ENCODE measurements around the gene PDLIM1.

PDLIM1 gene

DNA sequence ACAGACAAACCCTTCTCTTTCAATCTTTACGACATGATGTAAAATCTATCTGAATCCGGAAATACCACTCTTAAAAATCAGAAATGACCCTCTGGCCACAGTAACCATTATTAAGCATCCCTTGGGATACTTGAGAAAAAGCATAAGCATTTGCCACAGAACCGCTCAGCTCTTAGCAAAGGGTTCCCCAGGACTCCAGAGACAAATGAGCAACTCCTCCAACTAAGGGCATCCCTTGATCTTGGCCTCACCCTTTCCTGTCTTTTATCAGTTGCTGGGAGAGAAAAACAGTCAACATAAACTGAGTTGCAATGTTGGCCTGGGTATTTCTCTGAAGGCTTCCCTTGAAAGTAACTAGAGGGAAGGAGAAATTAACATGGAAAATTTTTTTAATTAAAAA is 3.5 kb downstream of the PDLIM1 start:
- no peak for DNase-seq

DNA sequence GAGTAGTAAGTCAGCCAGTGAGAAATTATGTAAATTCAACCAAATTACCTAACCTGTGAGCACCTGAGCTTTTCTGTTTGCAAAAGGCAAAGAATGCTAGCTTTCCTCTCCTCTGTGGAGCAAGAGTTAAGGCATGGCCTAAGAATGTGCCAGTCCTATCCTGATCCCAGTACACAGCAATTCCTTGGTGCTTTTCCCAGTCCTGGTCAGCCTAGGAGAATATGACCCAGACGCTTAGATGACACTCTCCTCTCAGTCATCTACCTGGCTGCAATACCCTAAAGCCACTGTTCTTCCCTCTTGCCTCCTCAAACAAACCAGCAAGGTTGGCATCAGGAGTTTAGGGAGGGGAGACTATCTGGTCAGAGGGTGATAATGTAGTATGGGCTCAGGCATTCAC is 4.1 kb downstream of the PDLIM1 start:
- no peak for DNase-seq

DNA sequence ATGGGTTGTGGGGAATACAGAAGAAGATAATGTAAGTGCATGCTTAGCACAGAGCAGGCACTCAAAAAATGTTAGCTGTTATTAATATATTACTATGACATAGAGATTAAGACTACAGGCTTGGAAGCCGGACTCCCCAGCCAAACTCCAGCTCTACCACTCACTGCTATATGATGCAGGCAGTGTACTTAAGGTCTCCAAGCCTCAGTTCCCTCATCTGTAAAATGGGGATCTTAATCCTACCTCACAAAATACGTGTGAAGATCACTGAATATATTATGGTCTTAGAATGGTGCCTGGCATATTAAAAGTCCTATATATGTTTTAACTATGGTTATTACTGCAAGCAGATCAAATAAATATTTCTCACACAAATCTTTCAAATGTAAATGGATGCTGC is 5.2 kb downstream of the PDLIM1 start:
- no peak for DNase-seq

DNA sequence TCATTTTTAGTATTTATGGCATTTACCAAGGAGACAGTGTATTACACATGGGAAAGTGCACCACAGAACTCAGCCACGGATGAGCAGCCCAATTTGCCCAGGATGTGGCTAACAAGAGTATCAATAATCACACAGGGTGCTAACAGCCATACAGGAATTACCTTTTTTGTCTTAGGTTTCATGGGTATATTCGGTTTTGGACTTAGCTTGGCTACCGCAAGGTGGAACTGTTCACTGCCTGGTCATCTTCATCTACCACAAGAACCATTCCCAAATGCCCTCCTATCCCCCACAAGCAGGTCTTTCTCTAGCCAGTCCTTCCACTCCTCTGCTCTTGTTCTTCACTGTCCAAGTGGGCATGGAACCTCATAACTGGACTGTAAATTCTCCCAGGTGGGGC is 6.0 kb downstream of the PDLIM1 start:
- no peak for DNase-seq

DNA sequence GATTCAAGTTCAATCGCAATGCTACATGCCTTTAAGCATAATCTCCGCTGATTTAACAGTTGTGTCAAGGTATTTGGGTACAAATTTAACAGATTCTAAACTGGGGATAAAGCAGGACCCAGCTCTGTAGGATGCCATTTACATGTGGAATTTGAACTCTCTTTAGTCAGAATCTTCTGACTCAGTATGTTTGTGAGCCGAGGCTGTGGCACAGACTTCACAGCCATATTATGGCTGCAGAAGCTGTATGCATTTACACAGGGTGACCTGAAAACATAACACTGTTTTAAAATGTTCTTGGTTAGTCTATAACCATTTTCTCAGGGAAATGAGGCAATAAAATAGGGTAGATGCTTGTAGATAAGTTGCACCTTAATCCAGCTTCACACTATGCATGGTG is 8.7 kb downstream of the PDLIM1 start:
- DNase-seq: no peak

DNA sequence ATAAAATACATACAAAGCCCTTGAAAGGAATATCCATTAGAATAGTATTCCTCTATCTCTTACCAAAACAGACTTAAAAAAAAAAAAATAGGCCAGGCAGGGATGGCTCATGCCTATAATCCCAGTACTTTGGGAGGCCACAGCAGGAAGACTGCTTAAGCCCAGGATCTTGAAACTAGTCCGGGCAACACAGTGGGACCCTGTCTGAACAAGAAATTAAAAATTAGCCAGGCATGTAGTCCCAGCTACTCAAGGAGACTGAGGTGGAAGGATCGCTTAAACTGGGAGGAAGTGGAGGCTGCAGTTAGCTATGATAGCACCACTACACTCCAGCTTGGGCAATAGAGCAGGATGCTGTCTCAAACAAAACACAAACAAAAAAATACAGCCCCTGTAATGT is 9.6 kb downstream of the PDLIM1 start:
- no peak for DNase-seq

DNA sequence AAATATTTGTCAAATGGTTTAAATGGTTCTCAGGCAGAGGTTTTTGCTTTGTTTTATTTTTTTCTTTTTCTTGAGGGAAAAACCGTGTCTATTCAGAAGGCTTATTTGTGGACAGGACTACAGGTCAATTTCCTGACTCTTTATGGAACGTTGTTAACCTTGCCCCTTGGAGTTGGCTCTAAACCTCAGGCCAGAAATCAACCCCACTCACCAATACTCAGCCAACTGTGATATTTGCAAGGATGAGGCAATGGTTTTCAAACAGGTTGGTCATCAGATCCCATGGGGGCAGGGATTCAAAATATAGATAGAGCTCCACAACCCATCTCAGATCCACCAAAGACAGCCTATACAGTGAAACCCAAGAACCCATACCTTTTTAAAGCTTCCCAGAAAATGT is 10.2 kb downstream of the PDLIM1 start:
- no peak for DNase-seq

DNA sequence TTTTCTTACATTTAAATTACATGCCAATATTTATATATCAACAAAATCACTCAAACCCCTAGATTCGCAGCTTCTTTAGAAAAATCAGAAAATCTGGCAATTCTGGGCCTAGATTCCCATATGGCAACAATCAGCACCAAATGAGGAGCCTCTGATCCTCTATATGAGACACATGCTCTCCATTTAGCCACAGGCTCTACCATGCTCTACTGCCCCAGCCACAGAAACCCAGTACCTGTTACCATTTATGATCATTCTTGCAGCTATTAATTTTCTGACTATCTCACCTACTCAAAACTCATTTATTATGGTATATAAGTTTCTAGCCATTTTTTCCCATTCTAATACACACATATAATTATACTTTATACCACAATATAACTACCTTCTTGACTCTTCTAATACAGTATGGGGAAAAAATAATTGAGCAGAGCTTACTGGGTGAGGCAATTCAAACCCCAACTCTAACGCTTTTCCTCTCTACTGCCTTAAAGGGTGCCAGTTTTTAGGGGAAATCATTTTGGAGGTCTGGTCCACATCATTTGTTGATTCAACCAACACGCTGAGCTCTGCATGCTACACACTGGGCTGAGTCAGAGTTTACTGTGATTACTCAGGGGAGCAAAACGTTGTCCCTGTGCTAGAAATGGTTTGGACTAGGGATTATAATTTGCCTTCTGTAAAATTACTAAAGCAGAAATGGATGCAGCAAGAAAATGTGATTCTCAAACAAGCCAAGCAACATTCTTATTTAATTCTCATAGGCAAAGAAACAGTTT is 11.6 kb downstream of the PDLIM1 start:
- no peak for DNase-seq

DNA sequence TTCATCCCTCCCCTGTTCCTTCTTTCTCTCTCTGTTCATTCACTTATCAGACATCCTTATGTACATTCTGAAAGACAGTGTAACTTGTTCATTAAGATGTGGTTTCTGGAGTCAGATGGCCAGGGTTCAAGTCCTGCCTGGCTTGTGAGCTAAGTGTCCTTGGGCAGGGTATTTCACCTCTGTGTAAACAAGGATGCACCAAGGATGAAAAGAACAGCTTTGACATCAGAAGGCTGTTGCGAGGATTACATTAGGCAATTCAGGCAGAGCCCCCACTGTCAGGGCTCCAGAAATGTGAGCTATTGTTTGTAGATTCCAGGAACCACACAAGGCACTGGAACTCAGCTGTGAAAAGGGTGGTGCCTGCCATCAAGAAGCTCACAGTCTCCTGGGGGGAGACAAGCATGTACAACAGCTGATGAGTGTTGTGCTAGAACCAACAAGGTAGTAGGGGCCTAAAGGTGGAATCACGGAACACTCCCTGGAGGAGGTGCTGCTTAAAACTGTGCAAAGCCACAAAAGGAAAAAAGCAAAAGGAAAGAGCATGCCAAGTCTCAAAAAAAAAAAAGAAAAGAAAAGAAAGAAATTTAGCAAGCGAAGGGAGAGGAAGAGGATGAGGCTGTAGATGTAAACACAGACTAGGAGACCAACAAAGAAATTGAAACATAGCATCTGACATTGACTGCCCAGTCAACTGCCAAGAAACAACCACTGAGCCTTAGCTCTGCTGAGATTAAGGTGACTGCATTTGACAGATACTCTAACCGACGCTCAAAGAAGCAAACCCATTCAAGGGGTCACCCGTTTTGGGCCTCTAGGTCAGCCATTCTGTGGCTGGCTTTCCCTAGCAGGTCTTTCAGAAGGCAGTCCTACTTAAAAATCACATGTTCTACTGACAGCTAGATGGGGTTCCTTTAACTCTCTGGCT is 12.5 kb downstream of the PDLIM1 start:
- no peak for DNase-seq

DNA sequence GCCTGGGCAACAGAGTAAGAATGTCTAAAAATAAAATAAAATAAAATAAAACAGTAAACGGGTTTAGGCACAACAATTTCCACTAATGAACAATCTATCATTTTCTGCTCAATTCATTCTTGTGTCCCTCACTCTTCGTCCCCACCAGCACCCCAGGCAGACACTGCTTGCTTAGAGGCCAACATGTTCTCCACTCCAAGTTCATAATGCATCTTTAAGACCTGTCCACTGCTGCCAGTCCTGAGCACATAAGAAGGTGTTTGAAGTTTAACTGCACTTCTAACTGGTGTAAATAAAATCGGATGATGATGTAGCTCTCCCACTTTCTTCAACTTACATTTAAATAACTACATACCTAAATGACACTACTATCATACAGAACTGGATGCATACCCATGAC is 13.2 kb downstream of the PDLIM1 start:
- no peak for DNase-seq

DNA sequence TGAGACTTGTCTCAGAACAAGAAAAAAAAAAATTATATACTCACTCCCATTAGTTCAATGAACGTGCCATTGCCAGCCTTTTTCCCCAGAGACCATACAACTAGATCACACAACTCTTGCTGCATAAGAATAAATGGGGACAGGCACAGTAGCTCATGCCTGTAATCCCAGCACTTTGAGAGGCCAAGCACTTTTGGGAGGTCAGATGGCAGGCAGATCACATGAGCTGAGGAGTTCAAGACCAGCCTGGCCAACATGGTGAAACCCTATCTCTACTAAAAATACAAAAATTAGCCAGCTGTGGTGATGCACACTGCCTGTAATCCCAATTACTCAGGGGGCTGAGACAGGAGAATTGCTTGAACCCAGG is 13.6 kb downstream of the PDLIM1 start:
- DNase-seq: no peak

DNA sequence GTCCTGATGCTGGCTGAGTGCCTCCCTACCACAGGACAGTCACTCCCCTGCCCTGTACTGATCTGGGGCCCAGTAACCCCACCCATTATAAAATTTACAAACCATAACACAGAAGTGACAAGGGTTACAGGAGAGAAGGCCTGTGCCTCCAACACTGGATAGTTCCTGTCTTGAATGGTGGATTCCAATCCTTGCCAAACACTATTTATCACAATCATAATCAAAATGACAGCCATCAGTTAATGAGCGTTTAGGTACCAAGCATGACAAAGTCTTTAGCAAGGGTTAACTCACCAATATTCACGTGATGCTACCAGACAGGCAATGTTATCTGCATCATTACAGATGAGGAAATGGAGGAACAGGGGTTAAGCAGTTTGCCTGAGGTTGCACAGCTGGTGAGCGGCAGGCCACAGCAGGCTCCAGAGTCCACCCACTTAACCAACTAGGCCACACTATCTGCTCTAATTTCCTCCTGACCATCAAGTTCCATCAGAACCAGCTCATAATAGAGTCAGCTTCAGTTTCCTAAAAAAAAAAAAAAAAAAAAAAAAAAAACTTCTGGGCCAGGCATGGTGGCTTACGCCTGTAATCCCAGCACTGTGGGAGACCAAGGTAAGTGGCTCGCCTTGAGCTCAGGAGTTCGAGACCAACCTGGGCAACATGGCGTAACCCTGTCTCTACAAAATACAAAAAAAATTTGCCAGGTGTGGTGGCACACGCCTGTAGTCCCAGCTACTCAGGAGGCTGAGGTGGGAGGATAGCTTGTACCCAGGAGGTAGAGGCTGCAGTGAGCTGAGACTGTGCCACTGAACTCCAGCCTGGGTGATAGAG is 14.2 kb downstream of the PDLIM1 start:
- no peak for DNase-seq

DNA sequence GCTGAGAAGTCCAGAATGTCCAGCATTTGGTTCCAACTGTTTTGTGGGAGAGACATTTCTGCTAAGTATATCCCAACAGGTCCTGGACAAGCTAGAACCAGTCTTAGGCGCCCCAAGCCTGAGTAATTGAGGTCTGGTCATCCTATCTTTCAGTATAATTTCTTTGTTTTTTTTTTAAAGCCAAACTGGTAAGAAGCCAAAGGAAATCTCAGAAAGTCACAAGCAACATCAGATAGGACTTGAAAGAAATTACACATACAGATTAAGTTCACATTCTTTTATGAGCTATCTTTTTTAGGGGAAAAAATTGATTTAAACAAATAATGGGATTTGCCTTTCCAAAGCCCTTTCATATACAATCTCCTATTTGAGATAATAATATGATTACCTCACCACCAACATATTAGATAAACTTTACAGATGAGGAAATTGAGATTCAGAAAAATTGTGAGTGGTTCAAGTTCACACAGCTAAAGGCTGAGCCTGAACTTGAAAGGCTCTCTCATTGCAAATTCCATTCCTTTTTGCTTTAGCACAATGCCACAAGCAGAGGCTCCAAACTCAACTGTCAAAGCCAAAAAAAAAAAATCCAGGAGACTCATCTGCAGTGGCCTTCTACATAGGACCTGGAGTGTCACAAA is 15.0 kb downstream of the PDLIM1 start:
- no peak for DNase-seq

DNA sequence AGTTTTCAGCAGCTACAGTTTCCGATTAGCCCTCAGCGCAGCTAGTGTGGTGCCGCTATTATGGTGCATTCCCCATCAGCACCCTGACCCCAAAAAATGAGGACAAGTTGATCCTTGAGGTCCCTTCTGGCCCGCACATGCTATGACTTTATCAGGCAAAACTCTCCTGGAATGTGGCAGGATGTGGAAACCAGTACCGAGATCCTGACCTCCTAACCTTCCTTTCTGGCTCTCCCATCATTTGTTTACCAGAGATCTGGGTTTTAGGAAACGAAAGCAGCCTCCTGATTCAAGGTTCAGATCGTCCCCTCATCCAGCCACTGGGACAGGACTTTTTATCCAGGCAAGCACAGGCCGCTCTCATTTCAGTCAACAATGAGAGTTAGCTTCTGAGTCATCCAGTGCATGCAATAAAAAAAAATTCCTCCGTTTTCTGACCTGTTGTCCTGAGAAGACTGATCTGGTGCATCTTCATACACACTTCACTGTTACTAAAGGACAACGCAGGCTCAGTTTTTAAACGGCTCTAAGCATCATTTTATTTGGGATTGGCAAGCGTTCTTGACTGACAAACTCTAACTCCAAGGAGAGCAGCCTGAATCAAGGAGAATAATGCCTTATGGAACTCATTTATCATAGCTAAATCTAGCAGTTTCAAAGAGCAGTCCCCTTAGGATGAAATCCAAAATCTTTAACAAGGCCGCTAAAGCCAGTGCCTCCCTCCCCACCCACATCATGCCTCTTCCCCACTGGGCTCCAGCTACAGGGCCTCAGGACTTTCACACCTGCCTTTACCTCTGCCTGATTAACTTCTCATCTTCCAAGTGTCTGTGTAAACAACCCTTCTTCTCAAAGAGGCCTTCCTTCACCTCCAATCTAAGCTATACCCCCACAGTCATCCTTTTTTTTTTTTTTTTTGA is 17.1 kb downstream of the PDLIM1 start:
- DNase-seq: no peak

DNA sequence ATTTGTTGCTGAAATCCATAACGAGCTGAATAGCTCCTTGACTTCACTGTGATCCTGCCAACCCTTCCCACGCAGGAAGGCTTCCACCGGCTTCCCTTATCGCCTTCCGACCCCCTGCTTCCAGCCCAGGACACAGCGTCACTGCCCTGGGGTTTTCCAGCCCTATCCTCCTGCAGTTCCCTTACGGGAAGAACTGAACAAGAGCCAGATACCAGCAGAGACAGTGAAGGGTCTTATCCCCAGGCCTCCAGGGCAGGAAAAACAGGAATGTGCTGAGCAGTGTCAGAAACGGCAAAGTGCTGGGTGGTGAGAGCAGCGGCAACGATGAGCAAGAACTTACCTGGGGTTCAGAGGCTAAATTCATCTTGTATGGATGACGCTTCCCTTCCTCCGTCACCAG is 22.4 kb downstream of the PDLIM1 start:
- DNase-seq: no peak

DNA sequence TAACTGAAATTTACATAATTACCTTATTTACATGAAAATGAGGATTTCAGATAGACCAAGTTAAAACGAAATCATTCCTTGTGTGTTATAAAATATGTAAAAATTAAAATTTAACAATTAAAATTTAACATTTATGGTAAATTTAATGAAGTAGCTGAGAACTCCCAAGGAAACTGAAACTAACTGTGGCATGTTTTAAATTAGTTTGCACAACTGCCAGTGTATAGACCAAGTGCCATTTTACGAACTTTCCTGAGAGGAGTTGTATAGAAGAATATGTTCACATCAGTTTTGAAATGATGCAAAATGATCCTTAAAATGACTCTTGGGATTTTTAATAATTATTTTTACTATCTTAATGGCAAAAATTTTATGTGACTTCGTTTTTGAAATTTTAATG is 23.6 kb downstream of the PDLIM1 start:
- no peak for DNase-seq

DNA sequence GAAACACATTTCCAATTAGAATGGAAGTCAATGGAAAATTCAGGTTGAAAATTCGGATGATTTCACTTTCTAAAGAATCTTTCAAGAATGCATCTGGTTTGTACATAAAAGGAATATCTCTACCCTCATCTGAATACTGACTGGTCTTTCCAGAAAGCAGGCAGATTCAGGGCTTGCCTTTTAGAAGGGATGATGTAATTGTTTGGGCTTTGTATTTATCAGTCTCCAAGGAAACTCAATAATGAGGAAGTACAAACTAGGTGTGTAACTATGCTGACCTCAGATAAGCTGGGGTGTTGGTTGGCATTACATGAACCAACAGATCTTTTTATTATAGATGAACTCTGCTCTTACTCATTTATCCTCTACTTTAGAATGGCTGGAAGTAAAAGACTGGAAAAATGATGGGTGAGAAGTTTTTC is 24.1 kb downstream of the PDLIM1 start:
- DNase-seq: peak; percentile 64 to 84 (median 77)

DNA sequence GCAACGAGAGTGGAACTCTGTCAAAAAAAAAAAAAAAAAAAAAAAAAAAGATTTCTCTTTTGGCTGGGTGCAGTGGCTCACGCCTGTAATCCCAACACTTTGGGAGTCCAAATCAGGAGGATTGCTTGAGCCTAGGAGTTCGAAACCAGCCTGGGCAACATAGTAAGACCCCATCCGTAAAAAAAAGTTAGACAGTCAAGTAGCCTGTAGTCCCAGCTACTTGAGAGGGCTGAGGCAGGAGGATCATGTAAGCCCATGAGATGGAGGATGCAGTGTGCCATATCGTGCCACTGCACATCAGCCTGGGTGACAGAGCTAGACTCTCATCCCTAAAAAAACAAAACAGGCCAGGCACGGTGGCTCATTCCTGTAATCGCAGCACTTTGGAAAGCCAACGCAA is 25.2 kb downstream of the PDLIM1 start:
- DNase-seq: no peak

DNA sequence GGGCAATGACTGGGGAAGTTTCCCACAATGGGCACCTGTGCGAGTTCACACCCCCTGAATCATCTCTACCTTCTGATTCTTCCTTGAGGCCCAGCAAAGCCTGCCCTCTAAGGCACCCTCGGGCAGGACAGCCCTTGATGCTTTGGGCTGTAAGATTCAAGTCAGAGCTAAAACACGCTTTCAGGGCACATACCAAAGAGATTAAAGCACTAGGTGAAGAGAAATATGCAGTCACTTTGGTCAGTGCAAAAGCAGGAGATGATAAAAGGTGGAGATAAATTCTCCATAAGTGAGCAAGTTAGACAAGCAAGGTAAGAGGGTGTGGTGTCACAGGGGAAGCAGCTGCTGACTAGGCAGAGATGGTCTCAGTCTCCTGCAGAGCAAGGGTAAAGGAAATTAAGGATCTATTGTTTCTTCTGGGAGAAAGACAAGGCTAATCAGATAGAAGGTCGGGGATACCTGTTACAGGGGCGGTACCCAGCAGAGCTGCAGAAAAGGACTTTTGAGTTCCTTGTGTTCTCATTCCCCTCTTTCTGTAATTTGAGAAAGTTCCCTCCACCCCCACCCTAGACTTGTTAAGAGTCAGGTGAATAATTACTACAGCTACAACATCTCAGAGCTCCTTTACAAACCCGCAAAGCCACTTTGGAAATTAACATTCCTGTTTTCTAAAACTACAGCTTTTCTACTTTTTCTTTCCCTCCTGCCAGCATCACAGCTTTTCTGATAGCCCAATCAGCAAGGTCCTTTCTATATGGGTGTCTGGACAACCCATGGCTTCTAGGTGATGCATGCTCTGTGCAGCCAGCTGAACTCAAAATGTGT is 26.4 kb downstream of the PDLIM1 start:
- DNase-seq: no peak

DNA sequence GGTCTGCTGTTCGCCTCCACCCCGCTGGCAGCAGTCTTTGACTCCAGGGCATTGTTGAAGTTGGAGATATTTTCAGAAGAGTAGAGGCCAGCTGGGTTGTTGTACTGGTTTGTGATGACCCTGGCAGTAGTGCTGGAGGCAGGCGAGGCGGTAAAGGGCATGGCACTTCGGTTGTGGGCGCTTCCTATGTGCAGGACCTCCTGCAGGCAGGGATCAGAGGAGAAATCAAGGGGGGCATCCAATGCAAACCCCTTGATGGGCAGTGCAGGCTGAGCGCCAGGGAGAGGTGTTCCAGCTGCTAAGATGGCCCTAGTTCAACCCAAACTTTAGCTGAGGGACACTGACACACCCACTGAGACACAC is 27.0 kb downstream of the PDLIM1 start:
- DNase-seq: no peak
